GM21737 (cell line): Measurements from ENCODE around the gene SMIM23.
"Not testable (repeated sequence)": the region's sequence is repeated elsewhere in the genome, so short reads cannot be mapped to it uniquely, and the experiment has no call there.

Experiments used
- ATAC-seq: cut with Tn5 transposase; IDR thresholded peaks from one replicate; pipeline ENCODE4 v1.9.1; 2021; ENCODE audit warnings: mild to moderate bottlenecking, moderate library complexity; ENCODE audit not compliant: unreplicated experiment

Gene SMIM23

DNA sequence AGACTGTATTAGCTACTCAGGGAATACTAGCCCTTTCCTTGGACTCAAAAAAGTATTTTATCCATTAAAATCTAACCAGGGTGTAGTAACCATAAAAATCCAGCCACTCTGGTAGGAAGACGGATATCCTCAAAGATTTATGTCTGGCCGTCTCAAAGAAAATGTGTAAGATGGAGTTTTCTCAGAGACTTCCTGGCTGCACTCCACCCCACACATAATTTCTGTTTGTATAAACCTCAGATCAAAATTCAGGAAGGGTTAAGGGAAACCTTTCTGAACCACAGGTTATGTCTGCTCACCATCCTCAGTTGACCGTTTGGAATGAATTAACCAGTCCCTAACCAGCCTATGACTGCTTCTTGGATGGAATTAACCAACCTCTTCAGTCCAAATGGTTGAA is 13.8 kb upstream of the SMIM23 start:
- no peak for ATAC-seq

DNA sequence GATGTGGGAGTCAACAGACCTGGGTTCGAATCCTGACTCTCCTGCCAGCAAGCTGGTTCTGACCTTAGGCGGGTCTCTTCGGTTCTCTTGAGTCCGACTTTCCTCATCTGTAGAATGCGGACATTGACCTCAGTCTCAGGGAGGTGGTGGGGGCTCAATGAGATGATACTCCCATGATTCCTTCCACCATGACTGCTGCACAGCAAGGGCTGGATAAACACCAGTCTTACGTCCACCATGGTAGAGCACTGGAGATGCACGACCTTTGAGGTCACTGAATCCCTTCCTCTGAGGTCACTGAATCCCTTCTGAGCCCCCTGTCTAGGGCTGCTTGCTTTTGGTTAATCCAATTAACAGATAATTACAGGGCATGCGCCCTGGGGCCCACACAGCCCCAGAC is 12.5 kb upstream of the SMIM23 start:
- ATAC-seq, result no peak

DNA sequence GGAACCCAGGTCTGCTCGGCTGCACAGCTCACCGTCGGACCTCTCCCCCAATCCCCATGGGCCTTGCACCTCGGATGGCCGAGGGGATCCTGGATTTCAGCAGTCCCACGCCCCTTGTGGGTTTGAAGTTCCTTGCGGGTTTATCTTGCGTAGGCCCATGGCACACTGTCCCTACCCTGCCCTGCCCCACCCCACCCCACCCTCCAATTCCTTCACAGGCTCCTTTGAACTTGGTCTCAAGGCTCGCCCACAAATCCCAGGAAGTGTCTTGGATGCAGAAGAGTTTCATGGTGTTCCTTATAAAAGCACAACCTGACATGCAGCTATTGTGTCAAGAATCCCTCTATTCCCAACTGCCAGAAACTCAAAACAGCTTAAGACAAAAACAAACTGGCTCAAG is 11.2 kb upstream of the SMIM23 start:
- ATAC-seq, result no peak

DNA sequence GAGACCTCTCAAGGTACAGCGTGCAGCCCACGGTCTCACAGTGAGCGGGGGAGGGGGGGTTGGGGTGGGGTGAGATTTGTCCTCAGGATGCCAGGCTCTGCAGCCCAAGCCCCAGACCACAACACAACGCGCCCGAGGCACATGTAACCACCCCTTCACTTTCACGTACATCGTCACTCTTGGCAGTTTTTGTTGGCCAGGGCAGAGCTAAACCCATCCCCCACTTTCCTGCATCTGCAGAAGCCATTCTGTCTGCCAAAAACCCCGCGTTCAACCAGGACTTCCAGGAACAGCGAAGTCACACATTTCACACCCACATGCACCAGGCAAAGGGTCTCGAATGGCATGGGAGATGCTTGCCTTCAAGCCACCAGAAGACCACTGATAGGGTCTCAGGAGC is 9.4 kb upstream of the SMIM23 start:
- ATAC-seq, result no peak

DNA sequence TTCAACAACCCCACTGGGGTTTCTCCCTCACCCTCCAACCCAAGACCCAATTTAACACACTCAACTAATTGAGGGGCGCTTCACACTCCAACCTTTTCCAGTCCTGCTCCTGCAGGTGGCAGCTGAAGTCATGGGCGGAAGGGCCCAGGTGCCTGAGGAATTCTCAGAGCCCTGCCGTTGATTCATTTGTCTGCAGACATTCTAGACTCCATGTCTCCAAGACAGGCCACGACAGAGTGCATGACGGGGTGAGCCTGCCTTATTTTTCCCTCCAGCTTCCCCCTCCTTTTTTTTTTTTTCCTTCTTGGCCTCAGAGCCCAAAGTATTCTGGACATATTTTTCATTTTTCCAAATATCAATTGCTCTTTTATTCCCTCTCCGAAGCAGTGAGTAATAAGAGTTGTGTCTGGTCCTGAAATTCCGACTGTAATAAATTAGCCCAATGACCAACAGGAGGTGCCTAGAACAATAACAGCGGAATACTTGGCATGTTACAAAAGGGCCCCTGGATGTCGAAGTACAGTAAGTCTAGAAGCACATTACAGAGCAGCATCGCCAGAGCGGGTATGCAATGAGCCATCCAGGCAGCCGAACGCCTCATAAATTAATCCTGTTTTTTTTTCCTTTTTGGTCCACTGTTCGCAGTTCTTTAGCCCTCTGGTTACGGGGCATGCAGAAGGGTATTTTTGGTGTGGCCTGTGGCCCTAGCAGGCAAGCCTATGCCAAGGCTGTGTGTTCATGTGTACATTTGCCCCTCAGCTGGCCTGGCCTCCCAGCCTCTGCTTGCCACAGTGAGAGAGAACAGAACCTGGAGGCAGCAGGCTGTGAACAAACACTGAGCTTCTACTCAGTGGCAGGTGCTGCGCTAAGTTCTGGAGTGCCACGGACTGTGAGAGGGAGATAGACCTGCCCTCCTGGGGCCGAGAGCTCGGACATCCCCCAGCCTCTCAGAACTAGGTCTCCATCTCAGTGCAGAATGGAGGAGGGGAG is 8.6 kb upstream of the SMIM23 start:
- ATAC-seq, result no peak

DNA sequence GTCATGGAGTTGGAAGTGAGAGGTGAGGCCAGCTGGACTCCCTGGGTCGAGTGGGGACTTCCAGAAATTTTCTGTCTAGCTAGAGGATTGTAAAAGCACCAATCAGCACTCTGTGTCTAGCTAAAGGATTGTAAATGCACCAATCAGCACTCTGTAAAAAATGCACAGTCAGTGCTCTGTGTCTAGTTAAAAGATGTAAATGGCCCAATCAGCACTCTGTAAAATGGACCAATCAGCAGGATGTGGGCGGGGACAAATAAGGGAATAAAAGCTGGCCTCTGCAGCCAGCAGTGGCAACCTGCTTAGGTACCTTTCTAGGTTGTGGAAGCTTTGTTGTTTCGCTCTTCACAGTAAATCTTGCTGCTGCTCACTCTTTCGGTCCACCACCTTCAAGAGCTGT is 3.9 kb upstream of the SMIM23 start:
- ATAC-seq, result not testable (repeated sequence)

DNA sequence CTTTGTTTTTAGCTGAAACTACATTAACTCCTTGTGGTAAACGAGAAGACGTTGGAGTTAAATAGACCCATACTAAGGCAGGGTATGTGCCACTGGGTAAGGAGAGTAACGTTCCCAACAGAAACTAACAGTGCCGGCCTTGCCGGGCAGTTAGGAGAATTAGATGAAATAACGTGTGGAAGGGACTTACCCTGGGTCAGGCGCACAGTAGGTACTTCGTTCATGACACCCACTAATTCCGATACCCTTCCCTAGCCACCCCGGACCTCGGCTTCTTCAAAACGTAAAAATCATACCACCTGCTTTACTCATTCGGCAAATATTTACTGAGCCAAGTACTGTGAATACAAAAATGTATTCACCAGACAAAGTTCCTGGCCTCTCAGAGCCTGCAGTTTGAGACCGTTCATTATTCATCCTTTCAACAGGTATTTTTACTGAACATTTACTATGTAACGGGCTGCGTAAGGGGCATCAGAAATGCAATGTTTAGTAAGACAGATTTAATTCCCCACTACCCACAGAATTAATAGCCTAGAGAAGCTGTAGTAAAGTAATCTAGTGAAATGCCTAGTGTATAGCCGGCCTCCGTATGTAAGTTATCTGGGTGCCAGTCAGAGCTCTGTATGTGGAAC is 3.2 kb upstream of the SMIM23 start:
- no peak for ATAC-seq

DNA sequence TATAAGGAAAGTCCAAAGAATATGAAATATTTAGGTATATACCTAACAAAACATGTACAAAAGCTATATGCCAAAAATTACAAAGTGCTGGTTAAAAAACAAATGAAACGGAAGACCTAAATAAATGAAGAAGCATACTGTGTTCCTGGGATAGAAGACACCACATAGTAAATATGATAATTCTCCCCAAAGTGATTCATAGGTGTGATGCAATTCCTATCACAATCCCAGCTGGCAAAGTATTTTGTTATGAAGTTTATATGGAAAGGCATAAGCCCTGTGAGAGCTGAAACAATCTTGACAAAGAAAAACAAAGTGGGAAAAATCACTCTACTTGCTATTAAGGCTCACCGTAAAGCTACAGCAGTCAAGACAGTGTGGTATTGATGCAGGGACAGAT is 2.6 kb upstream of the SMIM23 start:
- ATAC-seq, result no peak

DNA sequence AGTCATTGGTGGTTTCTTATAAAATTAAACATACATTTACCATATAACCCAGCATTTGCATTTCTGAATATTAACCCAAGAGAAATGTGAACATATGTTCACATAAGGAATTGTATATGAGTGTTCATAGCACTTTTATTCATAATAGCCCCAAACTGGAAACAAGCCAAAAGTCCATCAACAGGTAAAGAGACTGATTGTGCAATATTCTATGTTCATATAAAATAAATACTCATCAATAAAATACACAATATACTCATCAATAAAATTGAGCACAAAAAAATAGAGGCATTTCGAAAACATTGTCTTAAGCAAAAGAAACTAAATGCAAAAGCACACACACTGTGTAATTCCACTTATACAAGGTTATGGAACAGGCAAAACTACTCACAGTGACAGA is 3.7 kb downstream of the SMIM23 start:
- no peak for ATAC-seq

DNA sequence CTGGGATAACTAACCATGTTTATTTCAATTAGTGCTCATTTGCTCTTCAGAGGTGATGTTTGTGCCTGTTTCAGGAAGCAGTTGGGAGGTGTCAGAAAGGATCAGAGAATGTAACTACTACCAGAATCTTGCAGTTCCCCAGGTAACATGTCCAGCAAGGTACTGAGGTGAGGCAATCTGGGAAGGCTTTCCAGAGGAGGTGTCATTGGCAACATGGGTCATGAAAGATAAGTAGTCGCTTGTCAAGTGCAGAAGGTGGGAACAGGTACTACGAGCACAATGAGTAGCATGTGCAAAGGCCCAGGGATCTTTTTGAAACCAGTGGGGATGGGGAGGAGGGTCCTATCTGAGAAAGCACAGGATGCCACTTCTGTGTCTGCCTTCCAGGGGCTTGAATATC is 4.8 kb downstream of the SMIM23 start:
- no peak for ATAC-seq

DNA sequence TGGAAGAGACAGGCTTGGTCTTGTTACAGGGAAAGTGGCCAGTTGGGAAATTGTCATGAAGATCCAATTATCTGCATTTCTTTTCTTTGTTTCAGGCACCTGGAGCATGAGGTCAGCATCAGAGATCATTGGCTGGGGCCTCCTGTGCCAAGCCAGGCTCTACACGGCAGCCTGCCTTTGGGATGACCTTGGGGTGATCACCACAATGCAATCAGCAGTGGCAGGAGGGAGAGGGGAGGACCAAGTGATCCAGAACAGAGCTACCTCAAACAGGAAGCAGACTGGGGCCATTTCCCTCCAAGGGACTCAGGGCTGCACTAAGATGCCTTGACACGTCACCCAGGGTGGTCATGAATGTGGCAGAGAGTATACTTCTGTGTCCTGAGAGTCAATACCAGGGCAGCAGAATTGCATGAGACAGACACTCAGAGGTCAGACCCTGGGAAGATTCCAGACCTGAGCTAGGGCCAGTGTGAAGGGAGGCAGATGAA is 8.9 kb downstream of the SMIM23 start:
- ATAC-seq, result no peak

DNA sequence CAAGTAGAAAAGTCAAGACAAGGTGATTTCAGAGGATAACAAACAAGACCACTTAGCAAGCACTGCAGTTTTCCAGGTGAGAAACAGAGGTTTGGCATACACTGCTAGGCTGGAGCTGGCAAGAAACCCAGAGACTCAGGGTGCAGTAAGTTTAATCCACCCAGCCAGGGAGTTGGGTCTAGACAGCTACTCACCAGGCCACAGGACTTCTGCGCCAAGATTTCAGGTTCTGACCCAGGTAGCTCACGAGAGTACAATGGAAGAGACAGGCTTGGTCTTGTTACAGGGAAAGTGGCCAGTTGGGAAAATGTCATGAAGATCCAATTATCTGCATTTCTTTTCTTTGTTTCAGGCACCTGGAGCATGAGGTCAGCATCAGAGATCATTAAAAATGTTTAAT is 9.8 kb downstream of the SMIM23 start:
- ATAC-seq, result no peak

DNA sequence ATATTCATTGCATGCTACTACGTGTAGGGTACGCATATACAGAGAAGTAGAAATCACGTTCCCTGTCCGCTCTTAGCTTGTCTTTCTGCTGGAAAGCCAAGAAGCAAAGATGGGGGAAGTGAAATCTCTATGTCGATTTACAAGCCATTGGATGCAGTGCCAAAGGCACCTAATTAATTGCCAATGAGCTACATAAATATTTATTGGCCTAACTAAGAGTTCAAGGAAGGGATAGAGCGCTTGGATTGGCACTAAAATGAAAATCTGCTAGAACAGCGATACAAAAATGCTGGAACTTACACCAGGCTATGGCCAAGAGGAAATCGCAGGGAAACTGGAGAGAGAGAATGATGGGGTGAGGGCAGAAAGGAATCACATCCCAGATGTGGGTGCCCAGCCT is 10.8 kb downstream of the SMIM23 start:
- ATAC-seq, result no peak

DNA sequence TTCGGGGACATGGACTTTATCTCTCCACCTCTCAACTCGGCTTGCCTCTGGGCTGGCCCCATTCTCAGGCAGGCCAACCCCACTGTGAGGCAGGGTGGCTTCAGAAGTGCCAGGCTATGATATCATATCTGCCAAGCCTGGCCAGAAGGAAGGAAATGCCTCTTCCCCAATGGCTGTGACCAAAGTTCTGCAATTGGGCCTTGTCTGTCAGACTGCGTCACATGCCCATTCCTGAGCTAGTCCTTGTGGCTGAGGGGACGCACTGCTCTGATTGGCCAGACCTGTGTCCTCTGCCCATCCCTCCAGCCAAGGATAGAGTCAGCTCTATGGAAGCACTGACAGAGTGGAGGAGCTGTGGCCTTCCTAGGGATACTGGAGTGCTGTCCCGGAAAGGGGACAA is 11.9 kb downstream of the SMIM23 start:
- no peak for ATAC-seq

DNA sequence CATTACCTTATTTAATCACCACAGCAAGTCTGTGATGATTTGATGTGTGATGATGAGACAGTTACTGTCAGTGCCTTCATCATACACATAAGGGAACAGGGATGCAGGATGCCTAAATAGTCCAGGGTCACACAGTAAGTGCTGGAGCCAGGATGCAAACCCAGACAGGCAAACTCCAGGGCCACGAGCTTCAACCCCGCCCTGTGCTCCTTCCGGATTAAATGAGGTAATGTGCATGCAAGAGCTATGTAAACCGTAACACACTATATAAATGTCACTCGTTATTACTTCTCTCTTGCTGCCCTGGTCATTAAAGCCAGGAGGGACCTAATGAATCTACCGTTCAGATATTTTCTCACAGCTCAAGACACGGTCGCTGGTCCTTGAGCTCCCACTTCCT is 12.8 kb downstream of the SMIM23 start:
- ATAC-seq, result no peak

DNA sequence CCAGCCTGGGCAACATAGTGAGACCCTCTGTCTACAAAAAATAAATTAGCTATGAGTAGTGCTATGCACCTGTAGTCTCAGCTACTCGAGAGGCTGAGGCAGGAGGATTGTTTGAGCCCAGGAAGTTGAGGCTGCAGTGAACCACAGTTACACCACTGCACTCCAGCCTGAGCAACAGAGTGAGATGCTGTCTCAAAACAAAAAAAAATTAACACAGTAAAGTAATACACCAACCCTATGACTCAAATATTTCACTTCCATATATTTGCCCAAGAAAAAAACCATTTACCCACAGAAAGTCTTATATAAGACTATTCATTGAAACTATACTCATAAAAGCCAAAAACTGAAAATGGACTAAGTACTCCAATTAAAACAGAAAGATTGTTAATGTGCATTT is 16.2 kb downstream of the SMIM23 start:
- ATAC-seq, result no peak

DNA sequence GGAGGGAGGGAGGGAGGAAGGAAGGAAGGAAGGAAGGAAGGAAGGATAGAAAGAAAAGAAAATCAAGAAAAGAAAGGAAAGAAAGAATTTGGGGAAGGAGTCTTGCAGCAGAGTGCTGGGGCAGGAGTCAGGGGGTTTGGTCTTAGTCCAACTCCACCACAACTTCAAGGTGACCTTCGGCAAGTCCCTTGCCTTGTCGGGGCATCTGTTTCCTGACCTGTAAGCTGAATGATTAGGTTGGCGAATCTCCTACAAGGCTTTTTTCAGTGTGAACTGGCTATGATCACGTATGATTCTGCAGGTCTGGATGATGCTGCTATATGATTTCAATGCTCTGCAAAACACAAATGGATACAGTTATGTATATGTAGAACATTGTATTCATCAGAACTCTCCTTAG is 20.1 kb downstream of the SMIM23 start:
- no peak for ATAC-seq

DNA sequence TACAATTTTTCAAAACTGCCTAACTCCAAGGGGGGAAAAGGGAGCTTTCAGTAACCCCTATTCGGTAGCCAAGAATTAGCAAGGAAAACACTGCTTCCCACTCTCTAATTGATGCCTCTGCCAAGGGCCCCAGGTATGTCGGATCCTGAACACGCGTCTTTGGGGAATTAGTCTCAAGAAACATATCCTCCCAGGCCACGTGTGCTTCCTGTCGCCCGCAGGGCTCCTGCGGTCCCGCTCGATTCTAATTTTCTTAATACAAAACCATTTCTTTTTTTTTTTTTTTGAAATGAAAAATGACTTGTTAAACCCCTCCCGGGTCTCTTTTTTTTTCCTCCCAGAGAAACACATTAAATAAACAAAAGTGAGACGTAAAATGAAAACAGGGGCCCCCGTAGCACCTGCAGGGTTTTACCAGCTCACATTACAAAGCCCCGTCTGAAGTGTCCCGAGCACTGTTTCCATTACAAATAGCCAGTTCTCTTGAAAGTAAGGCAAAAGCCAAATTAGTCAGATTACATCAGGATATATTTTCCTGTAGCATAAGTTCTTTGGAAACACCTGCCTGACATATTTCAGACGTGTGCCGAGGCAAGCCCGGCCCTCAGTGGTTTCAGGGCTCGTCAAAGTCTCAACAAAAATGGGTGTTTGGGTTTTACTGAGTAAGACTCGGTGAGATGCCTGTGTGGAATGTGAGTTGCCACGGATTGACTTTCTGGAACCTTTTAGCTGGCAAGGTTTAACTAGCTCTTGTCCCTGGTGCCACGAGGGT is 21.5 kb downstream of the SMIM23 start:
- no peak for ATAC-seq

DNA sequence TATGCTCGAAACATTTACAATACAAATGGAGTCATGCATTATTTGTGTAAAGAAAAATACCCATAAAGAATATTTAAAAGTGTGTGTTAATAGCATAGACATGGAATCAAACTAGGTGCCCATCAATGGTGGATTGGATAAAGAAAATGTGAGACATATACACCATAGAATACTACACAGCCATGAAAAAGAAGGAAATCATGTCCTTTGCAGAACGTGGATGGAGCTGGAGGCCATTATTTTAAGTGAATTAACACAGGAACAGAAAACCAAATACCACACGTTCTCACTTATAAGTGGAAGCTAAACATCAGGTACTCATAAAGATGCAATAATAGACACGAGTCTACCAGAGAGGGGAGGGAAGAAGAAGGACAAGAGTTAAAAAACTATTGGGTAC is 22.8 kb downstream of the SMIM23 start:
- no peak for ATAC-seq

DNA sequence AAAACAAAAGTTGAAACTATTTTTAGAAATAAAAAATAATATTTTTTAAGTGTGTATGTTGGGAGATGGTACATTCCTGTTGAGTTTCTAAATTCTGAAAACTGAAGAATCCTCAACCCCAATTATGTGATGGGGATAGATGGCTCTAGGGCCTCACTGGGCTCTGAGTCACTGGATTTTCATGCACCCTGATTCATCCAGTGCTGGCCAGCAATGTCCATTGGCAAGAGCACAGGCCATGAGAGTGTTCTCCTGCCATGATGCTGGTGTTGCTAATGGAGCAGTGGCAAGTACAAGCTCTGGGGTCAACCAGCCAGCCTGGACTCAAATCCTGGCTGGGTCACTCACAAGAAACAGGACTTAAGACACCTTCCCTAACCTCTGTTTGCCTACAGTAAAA is 23.3 kb downstream of the SMIM23 start:
- ATAC-seq, result no peak

DNA sequence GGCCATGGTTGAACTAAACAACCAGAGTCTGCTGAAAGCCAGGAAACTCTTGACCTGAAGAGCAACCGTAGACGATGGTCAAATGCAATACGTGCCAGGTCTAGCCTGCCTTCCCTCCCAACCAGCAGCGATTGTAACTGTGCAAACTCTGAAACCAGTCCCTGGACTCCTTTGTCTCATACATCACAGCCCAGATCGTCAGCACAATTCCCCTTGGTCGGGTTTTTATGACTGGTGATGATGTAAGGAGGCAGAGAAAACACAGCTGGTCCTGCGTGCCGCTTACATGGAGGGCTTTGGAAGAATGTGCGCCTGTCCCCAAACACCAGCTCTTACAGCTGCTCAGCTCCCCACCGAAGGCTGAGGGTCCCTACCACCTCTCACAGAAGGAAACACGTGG is 24.6 kb downstream of the SMIM23 start:
- ATAC-seq, result no peak

DNA sequence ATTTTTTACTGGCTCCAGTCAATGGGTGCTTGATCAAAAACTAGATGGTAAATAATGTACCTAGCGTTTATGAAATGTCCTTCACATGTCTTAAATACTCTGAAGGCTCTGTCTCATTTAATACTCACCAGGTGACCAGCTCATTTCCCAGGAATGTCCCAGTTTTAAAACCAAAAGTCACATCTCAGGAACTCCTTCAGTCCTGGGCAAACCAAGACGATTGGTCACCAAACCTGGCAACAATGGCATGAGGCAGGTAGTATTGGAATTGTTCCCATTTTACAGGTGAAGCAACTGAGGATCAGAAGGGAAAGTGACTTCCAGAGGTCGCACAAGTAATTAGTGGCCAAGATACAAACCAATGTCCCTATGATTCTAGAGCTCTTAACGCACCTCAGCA is 27.7 kb downstream of the SMIM23 start:
- no peak for ATAC-seq
